GM12878 (cell line): Measurements from ENCODE around the gene KCNQ1. TPM values are rescaled to one million over a fixed set of nuclear protein-coding genes. Genes with fewer than 3 reads are reported as not detected.

Source experiments
- ATAC-seq: fragments of 200-7000 bp; cut with Tn5 transposase; 3 replicates; pipeline ENCODE4 v1.9.1; 2020; ENCODE audit warnings: mild to moderate bottlenecking, moderate library complexity
- BruUV-seq: library from RNA; stranded (reverse); fragments of 400-500 nt; replicated peaks from 2 replicates; lab custom pipeline; 2021; lab: Mats Ljungman, UMichigan
- CTCF ChIA-PET: fragments of 300-600 bp; sonication (Branson Sonifier 250); formaldehyde crosslinking; extraction: SDS; loops from one replicate; lab custom pipeline; 2021; ENCODE audit warnings: inconsistent platforms; lab: Yijun Ruan, JAX
- POLR2A ChIA-PET: fragments of 350-600 bp; formaldehyde crosslinking; extraction: SDS; loops from one replicate; lab custom pipeline; 2021; ENCODE audit warnings: inconsistent platforms; lab: Charles Lee
- RAD21 ChIA-PET: fragments of 300-600 bp; sonication (Branson Sonifier 250); formaldehyde crosslinking; loops from one replicate; lab custom pipeline; 2023; ENCODE audit warnings: antibody characterized with exemption; ENCODE audit not compliant: unreplicated experiment; lab: Charles Lee
- SMC1A ChIA-PET: fragments of 300-600 bp; sonication (Branson Sonifier 250); formaldehyde crosslinking; loops from one replicate; lab custom pipeline; 2023; ENCODE audit not compliant: unreplicated experiment, uncharacterized antibody; lab: Charles Lee
- DNase-seq: peaks from one replicate; pipeline ENCODE4 v3.0.0-alpha.2; 2011; ENCODE audit warnings: low read depth, low spot score
- FAIRE-seq: peaks from 3 replicates; lab custom pipeline; 2011; peaks lifted over from hg19 to GRCh38; lab: Jason Lieb, UNC
- H2AFZ ChIP-seq: 2 replicates; pipeline ENCODE4 v1.6.0; 2011; ENCODE audit warnings: low read depth, low read length, control low read depth; ENCODE audit not compliant: control insufficient read depth
- H3K27ac ChIP-seq: 2 replicates; pipeline ENCODE4 v1.5.1; 2011; ENCODE audit warnings: control low read depth; ENCODE audit not compliant: control insufficient read depth, insufficient read depth
- H3K27me3 ChIP-seq, 2 experiments: replicated peaks in 1 of 2; 2 replicates each; pipeline versions ENCODE4 v1.6.0 to v1.6.1; 2011; ENCODE audit warnings: low read length in 1 of 2; ENCODE audit not compliant: control insufficient read depth in 2 of 2, insufficient read depth in 2 of 2
- H3K36me3 ChIP-seq, 2 experiments: 2 replicates each; pipeline ENCODE4 v1.5.1; 2011; ENCODE audit warnings: low read length in 1 of 2; ENCODE audit not compliant: control insufficient read depth in 2 of 2, insufficient read depth in 2 of 2
- H3K4me1 ChIP-seq: 2 replicates; pipeline ENCODE4 v1.6.1; 2011; ENCODE audit warnings: mild to moderate bottlenecking, low read length, moderate library complexity, mixed read lengths; ENCODE audit not compliant: control insufficient read depth, insufficient read depth
- H3K4me2 ChIP-seq: 2 replicates; pipeline ENCODE4 v1.6.0; 2011; ENCODE audit warnings: control low read depth; ENCODE audit not compliant: control insufficient read depth, insufficient read depth
- H3K4me3 ChIP-seq: fragments of 200-600 bp; sonication (generic); 2 replicates; pipeline ENCODE4 v1.5.1; 2016
- H3K79me2 ChIP-seq: 2 replicates; pipeline ENCODE4 v1.6.0; 2011; ENCODE audit warnings: low read length; ENCODE audit not compliant: control insufficient read depth, insufficient read depth
- H3K9ac ChIP-seq: 2 replicates; pipeline ENCODE4 v1.8.0; 2011; ENCODE audit warnings: low read length, control low read depth, mixed read lengths; ENCODE audit not compliant: control insufficient read depth, insufficient read depth
- H3K9me3 ChIP-seq: replicated peaks from 3 replicates; pipeline ENCODE4 v1.5.1; 2011; ENCODE audit warnings: mild to moderate bottlenecking, low read length; ENCODE audit not compliant: control insufficient read depth, insufficient read depth
- H4K20me1 ChIP-seq: 2 replicates; pipeline ENCODE4 v1.6.0; 2011; ENCODE audit not compliant: control insufficient read depth, insufficient read depth
- EGR1 ChIP-seq, 2 experiments: IDR thresholded peaks; 1 replicate in 1 of 2; 2 replicates in 1 of 2; pipeline ENCODE4 v1.6.1; 2011 to 2012; ENCODE audit warnings: low read depth in 2 of 2, low read length in 2 of 2, borderline replicate concordance in 1 of 2, mild to moderate bottlenecking in 1 of 2, moderate library complexity in 1 of 2
- ESRRA ChIP-seq: IDR thresholded peaks from 2 replicates; pipeline ENCODE4 v1.6.1; 2012; ENCODE audit warnings: mild to moderate bottlenecking, low read length, improper control_type of control experiment
- RB1 ChIP-seq: fragments of 450-650 bp; formaldehyde crosslinking; IDR thresholded peaks from 2 replicates; pipeline ENCODE4 v1.6.1; 2017; ENCODE audit warnings: mild to moderate bottlenecking, borderline replicate concordance
- SUZ12 ChIP-seq: fragments of 200-600 bp; sonication (generic); IDR thresholded peaks from one replicate; pipeline ENCODE4 v1.6.1; 2018; ENCODE audit warnings: antibody characterized with exemption, mild to moderate bottlenecking; ENCODE audit not compliant: unreplicated experiment
- WGBS: methylation state at CpG from one replicate; pipeline ENCODE4 v1.1.6; 2016; ENCODE audit warnings: low lambda C conversion rate; ENCODE audit not compliant: insufficient replicate concordance, insufficient coverage; ENCODE audit errors: missing lambda C conversion rate; 5-methylcytosine and 5-hydroxymethylcytosine counted together
- in situ Hi-C: fragments of 300-500 bp; cut with MboI; formaldehyde crosslinking; loops from 9 replicates; pipeline ENCODE4 v1.14.3; 2018; ENCODE audit warnings: mixed read lengths
- intact Hi-C: fragments of 100-400 bp; cut with micrococcal nuclease; formaldehyde crosslinking; loops from one replicate; pipeline ENCODE4 v1.14.2; 2022; ENCODE audit not compliant: unreplicated experiment
- polyA plus RNA-seq, 11 experiments: library from polyadenylated mRNA; depleted of rRNA in 4 of 11; unstranded in 6 of 11; stranded (reverse) in 5 of 11; fragments of >200 nt; fragmentation: Nextera tagmentation in 4 of 11; fragmentation: Illumina TruSeq in 1 of 11; extraction: Ambion mirVana in 4 of 11; extraction: Trizol in 1 of 11; gene quantifications; 1 replicate in 1 of 11; 2 replicates in 10 of 11; pipeline versions ENCODE4 v1.2.1 to v1.2.3, GENCODE V29; 2011 to 2016; ENCODE audit warnings: inconsistent platforms in 2 of 11, missing spikeins in 2 of 11, low read depth in 1 of 11
- total RNA-seq, 4 experiments: library from RNA; depleted of rRNA in 3 of 4; stranded (reverse); fragments of >200 nt in 3 of 4; fragmentation: Illumina TruSeq in 1 of 4; extraction: Trizol in 1 of 4; gene quantifications; 2 replicates each; pipeline versions ENCODE4 v1.2.1 to v1.2.3, GENCODE V29; 2013 to 2021
- TF ChIP-seq, protein P1 (sequence below): fragments of 450-650 bp; formaldehyde crosslinking; IDR thresholded peaks from 2 replicates; pipeline ENCODE4 v1.4.0; 2022; ENCODE audit warnings: mild to moderate bottlenecking, moderate library complexity

The KCNQ1 gene
- total and polyA plus RNA-seq, 10 of the 15 experiments (the other 5 are each of a cell fraction or from before 2014, with no cell fraction given), result 0.03 to 0.15 (median 0.12) TPM; not detected in 7

DNA sequence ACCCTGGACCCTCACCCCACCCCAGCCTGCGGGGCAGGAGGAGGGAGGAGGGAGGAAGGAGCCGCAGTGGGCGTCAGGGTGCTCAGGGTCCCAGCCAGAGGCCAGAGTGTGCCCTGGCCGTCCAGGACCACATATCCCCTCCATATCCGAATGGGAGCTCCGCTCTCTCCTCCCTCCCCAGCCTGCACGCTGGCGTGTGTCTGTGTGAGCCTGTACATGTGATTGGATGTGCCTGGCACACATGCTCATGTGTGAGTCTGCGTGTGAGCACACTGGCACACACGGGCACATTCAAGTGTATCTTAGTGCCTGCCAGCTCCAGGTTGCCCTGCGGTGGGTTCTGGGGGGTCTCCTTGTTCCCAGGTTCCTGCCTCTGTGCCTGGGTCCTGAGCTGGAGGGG is 36.1 kb upstream of the KCNQ1 start:
- BruUV-seq, result no TSS peak
- intact Hi-C loops, result no loop called here
- ChIA-PET CTCF (interaction anchor here (1.8 kb wide), 1 partner anchor 11 kb away, joined by 6 read pairs; no protein-coding TSS in a partner anchor), SMC1A (no interaction called here), RAD21 (interaction anchor here (1.3 kb wide), 1 partner anchor 104 kb away, joined by 3 read pairs; no protein-coding TSS in a partner anchor), POLR2A (no interaction called here)
- Histone ChIP-seq H3K79me2 (no peaks in the 10 kb centered on the region), H2AFZ (no peak overlapping the region), H3K4me3 (no peak overlapping the region), H3K9me3 (no peaks in the 10 kb centered on the region), H3K36me3 (no peaks in the 10 kb centered on the region; a peak in 1 of 4 replicates), H3K4me2 (no peak overlapping the region), H3K4me1 (no peaks in the 10 kb centered on the region), H3K27ac (no peak overlapping the region), H4K20me1 (no peaks in the 10 kb centered on the region), H3K27me3 (no peaks in the 10 kb centered on the region), H3K9ac (no peak overlapping the region)
- WGBS, result 32% methylated on average over 11 of the region's 11 CpGs
- TF ChIP-seq EGR1 (IDR thresholded peaks at IDR 0.05; ENCODE audit: borderline replicate concordance in 1 of 2, low read depth in 2 of 2, low read length in 2 of 2), result no peak
- TF ChIP-seq RB1, result no peak
- TF ChIP-seq SUZ12, result no peak
- TF ChIP-seq, protein P1, sequence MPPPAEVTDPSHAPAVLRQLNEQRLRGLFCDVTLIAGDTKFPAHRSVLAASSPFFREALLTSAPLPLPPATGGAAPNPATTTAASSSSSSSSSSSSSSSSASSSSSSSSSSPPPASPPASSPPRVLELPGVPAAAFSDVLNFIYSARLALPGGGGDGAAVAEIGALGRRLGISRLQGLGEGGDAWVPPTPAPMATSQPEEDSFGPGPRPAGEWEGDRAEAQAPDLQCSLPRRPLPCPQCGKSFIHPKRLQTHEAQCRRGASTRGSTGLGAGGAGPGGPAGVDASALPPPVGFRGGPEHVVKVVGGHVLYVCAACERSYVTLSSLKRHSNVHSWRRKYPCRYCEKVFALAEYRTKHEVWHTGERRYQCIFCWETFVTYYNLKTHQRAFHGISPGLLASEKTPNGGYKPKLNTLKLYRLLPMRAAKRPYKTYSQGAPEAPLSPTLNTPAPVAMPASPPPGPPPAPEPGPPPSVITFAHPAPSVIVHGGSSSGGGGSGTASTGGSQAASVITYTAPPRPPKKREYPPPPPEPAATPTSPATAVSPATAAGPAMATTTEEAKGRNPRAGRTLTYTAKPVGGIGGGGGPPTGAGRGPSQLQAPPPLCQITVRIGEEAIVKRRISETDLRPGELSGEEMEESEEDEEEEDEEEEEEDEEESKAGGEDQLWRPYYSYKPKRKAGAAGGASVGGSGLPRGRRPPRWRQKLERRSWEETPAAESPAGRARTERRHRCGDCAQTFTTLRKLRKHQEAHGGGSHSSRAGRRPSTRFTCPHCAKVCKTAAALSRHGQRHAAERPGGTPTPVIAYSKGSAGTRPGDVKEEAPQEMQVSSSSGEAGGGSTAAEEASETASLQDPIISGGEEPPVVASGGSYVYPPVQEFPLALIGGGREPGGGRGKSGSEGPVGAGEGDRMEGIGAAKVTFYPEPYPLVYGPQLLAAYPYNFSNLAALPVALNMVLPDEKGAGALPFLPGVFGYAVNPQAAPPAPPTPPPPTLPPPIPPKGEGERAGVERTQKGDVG (CRISPR knock-in tag), result no peak
- no peak for TF ChIP-seq ESRRA
- ATAC-seq (no peak), DNase-seq (no peak), FAIRE-seq (no peak)
- in situ Hi-C loops, result no loop called here
